ENCODE results near the gene NOVA2.
A peak's percentile ranks its signal among the peaks of the same experiment; 100 is the strongest.

NOVA2 gene

GRCh38 chr19:45960595-45961235 is 12.9 kb downstream of the NOVA2 start:
- DNase-seq = no peak

DNA sequence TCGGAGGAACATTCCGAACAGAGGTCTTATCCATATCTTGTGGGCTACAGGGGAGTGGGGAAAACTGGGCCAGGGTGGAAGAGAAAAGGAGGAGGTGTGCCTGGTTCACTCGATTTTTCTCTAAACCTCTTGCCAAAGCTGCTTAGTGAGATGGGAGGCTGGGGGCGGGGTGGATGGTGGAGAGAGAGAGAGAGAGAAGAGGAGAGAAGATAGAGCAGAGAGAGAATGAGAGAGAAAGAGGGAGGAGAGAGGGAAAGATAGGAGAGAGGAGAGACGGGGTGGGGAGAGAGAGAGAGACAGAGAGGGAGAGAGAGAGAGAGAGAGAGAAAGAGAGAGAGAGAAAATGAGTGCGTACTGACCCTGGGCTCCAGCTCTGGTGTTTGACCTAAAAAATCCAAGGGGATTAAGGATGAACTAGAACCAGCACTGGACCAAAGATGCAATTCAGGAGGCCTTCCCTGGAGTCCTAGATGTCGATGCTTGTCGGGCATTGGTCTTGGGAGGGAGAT is 14.1 kb downstream of the NOVA2 start:
- DNase-seq = no peak

DNA sequence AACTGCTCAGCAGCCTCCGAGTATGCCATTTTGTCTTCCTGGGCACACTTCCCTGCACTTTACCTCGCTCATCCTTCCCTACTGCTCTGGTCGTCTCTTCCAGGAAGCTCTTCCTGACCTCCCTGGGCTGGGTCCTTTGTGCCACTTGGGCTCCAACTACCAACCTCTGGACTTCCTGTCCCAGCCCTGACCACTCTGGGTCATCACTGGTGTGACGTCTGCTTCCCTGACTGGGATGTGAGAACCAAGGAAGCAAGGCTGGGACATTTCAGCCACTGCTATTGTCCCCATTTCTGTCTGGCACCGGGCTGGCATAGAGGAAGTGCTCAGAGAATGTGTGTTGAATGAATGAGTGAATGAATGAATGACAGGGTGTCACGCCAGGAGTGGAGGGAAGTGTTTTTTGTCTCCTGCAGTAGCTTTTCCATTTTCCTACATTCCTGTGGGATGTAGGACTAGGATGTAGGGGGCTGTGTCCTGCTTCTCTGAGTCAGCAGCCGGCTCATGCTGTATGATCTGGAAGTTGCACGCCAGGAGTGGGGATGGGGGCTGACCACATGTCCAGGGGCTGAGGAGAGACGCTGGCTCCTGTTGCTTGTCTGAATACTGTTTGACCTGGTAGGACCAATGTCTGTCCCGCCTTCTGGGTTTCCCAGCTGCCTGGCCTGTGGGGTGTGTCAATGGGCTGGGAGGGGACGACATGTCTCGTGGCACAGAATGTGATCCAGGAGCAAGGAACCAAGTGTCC is 14.7 kb downstream of the NOVA2 start:
- DNase-seq = no peak

GRCh38 chr19:45958320-45958719 is 15.3 kb downstream of the NOVA2 start:
- DNase-seq = no peak

DNA sequence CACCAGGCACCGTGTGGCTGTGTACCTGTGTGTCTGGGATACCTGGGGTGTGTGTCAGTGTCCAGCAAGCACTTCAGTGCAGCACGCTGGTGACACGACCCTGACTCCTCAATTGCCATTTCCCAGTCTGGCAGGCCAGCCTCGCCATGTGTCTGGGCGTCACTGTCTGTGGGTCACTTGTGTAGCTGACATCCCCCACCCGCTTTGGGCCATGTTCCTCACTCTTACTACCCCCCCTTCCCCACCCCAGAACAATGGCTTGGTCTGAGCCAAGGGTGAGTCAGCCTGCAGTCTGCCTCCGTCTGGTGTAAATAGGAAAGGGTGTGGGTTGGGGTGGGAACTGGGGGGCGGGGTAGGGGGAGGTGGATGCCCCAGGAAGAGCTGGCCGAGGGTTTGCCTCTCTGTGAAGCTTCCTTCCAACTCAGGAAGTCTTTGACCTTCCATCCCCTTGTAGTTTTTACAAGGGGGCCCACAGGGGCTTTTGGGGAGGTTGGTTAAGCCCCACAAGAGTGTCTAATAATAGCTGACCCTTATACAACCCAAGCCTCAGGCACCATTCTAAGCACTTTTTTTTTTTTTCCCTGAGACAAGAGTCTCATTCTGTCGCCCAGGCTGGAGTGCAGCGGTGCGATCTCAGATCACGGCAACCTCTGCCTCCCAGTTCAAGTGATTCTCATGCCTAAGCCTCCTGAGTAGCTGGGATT is 17.6 kb downstream of the NOVA2 start:
- DNase-seq = no peak

- DNase-seq = no peak
Observed at GRCh38 chr19:45954156-45954555, 19.5 kb downstream of the NOVA2 start.

- DNase-seq = no peak
Observed at GRCh38 chr19:45953676-45954075, 20.0 kb downstream of the NOVA2 start.

DNA sequence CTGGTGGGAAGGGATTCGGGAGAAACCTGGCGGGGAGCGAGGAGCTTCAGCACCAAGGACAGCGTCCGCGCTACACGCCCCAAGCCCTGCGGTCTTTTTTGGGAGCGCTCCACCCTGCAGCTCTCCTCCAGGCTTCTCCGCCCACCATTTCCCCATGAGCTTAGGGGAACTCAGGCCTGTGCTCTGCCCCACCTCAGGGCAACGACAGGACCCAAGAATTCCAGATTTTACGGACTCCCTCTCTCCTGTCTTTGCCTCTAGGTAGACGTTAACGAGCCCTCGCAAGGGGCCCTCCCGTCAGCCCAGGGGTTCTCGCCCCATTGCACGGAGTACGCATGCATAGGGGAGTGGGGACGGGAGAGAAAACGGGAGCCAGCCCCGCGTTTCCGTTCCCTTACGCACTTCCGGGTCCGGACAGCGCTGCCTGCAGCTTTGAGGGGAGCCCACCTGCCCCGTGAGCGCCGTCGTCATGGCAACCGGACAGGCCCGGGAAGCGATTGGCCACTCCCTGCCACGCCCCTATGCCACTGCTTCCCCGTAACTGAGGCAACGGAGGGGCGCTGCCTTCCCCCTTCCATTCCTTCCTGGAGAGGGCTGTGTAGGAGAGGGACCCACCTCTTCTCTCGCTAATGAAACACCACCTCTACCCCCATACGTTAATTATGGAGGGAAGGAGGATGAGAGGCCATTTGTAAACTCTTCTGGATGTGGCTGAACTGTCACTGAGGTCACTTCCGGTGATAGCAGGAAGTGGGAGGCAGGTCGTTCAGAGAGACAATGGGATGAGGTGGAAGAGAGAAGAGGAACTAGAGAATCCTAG is 20.8 kb downstream of the NOVA2 start:
- DNase-seq = peak; percentile 98

DNA sequence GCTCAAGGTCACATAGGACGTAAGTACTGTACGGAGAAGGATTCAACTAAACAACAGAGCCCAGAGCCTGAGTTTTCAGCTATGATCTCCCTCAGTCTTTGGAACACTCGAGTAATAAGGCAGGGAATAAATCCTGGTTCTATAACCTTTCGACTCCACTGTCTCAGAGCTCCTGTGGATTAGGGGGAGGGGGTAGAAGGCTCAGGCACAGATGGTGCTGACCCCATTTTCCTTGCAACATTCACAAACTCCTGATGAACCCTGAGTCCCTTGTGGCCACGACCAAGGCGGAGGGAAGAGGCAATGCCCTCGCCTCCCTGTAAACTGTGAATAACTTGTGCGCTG is 21.4 kb downstream of the NOVA2 start:
- DNase-seq = no peak

GRCh38 chr19:45947926-45948325 is 25.7 kb downstream of the NOVA2 start:
- DNase-seq = no peak

DNA sequence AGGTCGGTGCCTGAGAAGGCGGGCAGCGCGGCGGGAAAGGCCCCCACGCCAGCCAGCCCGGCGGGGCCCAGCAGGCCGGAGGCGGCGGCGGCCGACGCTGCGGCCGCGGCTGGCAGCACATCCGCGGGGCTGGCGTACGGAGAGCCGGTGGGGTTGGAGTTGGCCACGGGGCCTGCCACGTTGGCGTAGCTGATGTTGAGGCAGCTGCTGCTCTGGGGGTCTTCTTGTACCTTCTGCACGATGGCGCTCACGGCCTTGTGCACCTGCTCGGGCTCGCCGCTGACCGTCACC is 33.2 kb downstream of the NOVA2 start:
- no peak for DNase-seq

DNA sequence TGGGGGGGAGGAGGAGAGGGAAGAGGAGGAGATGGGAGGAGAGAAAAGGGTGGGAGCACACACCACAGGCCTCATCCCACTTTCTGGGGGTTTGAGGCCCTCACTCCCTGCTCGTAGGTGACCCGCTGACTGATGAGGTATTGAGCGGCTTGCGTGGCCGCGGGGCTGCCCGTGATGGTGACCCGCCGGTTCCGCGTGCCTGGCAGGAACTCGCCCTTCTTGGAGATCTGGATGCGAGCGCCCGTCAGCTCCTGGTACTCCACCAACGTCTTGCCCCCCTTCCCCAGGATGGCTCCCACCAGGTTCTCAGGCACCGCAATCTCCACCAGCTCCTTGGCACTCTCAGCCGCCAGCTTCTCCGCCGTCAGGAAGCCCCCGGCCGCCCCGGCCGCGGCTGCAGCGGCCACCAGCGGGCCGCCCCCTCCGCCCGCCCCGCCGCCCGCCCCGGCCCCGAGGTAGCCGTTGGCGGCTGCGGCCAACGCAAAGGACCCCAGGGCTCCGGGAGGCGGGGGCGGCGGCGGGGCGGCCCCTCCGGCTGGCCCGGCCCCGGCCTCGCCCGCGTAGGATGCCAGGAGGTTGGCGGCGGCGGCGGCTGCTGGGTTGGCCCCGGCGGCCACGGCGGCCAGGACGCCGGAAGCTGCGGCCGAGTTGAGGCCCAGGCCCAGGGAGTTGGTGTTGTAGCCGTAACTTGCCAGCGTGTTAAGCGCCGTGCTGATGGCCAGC is 33.7 kb downstream of the NOVA2 start:
- no peak for DNase-seq

- no peak for DNase-seq
Observed at GRCh38 chr19:45938733-45939319, 34.8 kb downstream of the NOVA2 start.

GRCh38 chr19:45935267-45935666 is 38.4 kb downstream of the NOVA2 start:
- no peak for DNase-seq

GRCh38 chr19:45934551-45935230 is 39.0 kb downstream of the NOVA2 start:
- DNase-seq = no peak

- no peak for DNase-seq
Observed at GRCh38 chr19:45933759-45934158, 39.9 kb downstream of the NOVA2 start.

GRCh38 chr19:45931055-45931454 is 42.6 kb downstream of the NOVA2 start:
- no peak for DNase-seq

GRCh38 chr19:45929247-45929646 is 44.4 kb downstream of the NOVA2 start:
- no peak for DNase-seq

DNA sequence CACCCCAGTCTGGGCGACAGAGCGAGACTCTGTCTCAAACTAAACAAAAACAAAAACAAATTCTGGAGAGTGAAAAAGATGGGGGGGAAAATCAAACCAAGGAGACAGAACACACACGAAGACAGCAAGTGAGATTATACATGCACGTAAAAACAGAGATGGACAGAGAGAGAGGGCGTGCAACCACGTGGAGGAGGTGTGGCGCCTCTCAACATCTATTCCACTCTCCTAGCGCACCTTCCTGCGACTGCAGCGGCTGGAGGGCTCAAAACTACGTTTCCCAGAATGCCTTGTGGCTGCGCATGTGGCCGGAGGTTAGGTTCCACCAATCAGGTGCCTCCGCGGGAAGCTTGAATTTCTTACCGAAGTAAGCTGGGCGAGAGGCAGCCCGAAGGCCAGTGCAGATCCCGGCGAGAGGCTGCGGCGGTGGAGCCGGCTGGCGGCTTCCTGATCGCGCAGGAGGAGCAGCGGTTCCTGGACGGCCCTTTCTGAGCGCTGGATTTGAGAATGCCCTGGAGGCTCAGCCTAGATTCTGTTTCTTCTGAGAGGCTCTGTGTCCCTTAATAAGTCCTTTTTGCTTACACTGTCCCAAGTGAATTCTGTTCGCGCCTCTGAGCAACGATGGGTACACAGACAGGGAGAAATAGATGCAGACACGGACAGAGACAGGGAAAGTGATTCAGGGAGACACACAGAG is 46.0 kb downstream of the NOVA2 start:
- peak; percentile 98 for DNase-seq

GRCh38 chr19:45924891-45925447 is 48.7 kb downstream of the NOVA2 start:
- DNase-seq = peak; percentile 46

- DNase-seq = no peak
Observed at GRCh38 chr19:45922281-45922680, 51.4 kb downstream of the NOVA2 start.
